BJ (cell line): ENCODE results near the gene GCSH. TPM values are rescaled to one million over a fixed set of nuclear protein-coding genes. Genes with fewer than 3 reads are reported as not detected.

ENCODE experiments used
- CTCF ChIA-PET: fragments of 350-600 bp; formaldehyde crosslinking; extraction: SDS; loops from one replicate; lab custom pipeline; 2021; ENCODE audit warnings: antibody characterized with exemption, inconsistent platforms; lab: Yijun Ruan, JAX
- POLR2A ChIA-PET: fragments of 300-600 bp; sonication (Branson Sonifier 250); formaldehyde crosslinking; extraction: SDS; loops from one replicate; lab custom pipeline; 2021; ENCODE audit warnings: antibody characterized with exemption; lab: Charles Lee
- DNase-seq: peaks from one replicate; pipeline ENCODE4 v3.0.0-alpha.2; 2011; ENCODE audit warnings: low read depth
- H3K27me3 ChIP-seq: 2 replicates; pipeline ENCODE4 v1.6.0; 2011; ENCODE audit warnings: low read length; ENCODE audit not compliant: control insufficient read depth, insufficient read depth
- H3K36me3 ChIP-seq: 2 replicates; pipeline ENCODE4 v1.5.1; 2011; ENCODE audit warnings: low read length; ENCODE audit not compliant: control insufficient read depth, insufficient read depth
- H3K4me3 ChIP-seq: 2 replicates; pipeline ENCODE4 v1.5.1; 2011; ENCODE audit warnings: low read depth, mild to moderate bottlenecking, control low read depth, low read length
- CTCF ChIP-seq: IDR thresholded peaks from 2 replicates; pipeline ENCODE4 v1.5.1; 2011; ENCODE audit warnings: low read depth, mild to moderate bottlenecking, control low read depth, inconsistent platforms, low read length, moderate library complexity; ENCODE audit not compliant: insufficient read depth
- polyA plus RNA-seq: library from polyadenylated mRNA; depleted of rRNA; stranded (reverse); fragments of >200 nt; gene quantifications from 2 replicates; pipeline ENCODE4 v1.2.3, GENCODE V29; 2011

GCSH gene
- polyA plus RNA-seq, 1 experiment, result 6.2 TPM

- peak; percentile 23 for DNase-seq
- Histone ChIP-seq H3K4me3 (peak overlapping the region; percentile 70), H3K27me3 (no peaks in the 10 kb centered on the region), H3K36me3 (no peaks in the 10 kb centered on the region)
- no peak for TF ChIP-seq CTCF
- ChIA-PET CTCF (interaction anchor here (1.1 to 1.8 kb wide), 2 partner anchors 41 to 43 kb away, joined by 3 to 8 read pairs; partner anchors contain the start of gene ATMIN), POLR2A (interaction anchor here (0.7 kb wide), 1 partner anchor 62 kb away, joined by 6 read pairs; no protein-coding TSS in a partner anchor)
Observed at GRCh38 chr16:81076566-81077075, 19.6 kb downstream of the GCSH start.

- H3K27me3 ChIP-seq, result no peaks in the 10 kb centered on the region
- ChIA-PET POLR2A (no interaction called here), CTCF (interaction anchor here (0.7 kb wide), 2 partner anchors 45 to 137 kb away, joined by 3 to 4 read pairs; no protein-coding TSS in a partner anchor)
- DNase-seq, result no peak
- no peak for TF ChIP-seq CTCF
- no peaks in the 10 kb centered on the region for H3K36me3 ChIP-seq
- H3K4me3 ChIP-seq, result no peak overlapping the region
Observed at GRCh38 chr16:81073560-81074330, 22.4 kb downstream of the GCSH start.

GRCh38 chr16:81071805-81072204, 24.4 kb downstream of the GCSH start:
- Histone ChIP-seq H3K36me3 (no peaks in the 10 kb centered on the region), H3K27me3 (no peaks in the 10 kb centered on the region), H3K4me3 (no peak overlapping the region)
- ChIA-PET POLR2A (no interaction called here), CTCF (interaction anchor here (1.9 kb wide), 1 partner anchor 36 kb away, joined by 7 read pairs; the partner anchor contains the start of gene ATMIN)
- TF ChIP-seq CTCF, result no peak
- no peak for DNase-seq

GRCh38 chr16:81070979-81071378, 25.2 kb downstream of the GCSH start:
- H3K27me3 ChIP-seq, result no peaks in the 10 kb centered on the region
- ChIA-PET CTCF (interaction anchor here (0.7 to 1.1 kb wide), 2 partner anchors 28 to 157 kb away, joined by 3 to 4 read pairs; no protein-coding TSS in a partner anchor), POLR2A (no interaction called here)
- H3K36me3 ChIP-seq, result no peaks in the 10 kb centered on the region
- TF ChIP-seq CTCF, result no peak
- no peak overlapping the region for H3K4me3 ChIP-seq
- no peak for DNase-seq

GRCh38 chr16:81069063-81069462, 27.1 kb downstream of the GCSH start:
- ChIA-PET CTCF (no interaction called here), POLR2A (no interaction called here)
- no peak overlapping the region for H3K4me3 ChIP-seq
- no peak for TF ChIP-seq CTCF
- no peaks in the 10 kb centered on the region for H3K36me3 ChIP-seq
- no peak for DNase-seq
- no peaks in the 10 kb centered on the region for H3K27me3 ChIP-seq
